HG02798 (cell line): ENCODE measurements around the gene LCE1C.

Experiments
- ATAC-seq: cut with Tn5 transposase; IDR thresholded peaks from one replicate; pipeline ENCODE4 v1.9.1; 2021; ENCODE audit warnings: mild to moderate bottlenecking; ENCODE audit not compliant: unreplicated experiment, poor library complexity

Gene LCE1C

DNA sequence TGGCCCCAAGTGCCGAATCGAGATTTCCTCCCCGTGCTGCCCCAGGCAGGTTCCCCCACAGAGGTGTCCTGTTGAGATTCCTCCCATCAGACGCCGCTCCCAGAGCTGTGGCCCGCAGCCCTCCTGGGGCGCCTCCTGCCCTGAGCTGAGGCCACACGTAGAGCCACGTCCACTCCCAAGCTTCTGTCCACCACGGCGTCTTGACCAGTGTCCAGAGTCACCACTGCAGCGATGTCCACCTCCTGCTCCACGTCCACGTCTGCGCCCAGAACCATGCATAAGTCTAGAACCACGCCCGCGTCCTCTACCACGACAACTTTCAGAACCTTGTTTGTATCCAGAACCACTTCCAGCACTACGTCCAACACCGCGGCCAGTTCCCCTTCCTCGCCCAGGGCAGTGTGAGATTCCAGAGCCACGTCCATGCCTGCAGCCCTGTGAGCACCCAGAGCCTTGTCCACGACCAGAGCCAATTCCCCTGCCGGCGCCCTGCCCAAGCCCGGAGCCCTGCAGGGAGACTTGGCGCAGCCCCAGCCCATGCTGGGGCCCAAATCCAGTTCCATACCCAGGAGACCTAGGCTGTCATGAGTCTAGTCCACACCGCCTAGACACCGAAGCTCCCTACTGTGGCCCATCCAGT is 45.8 kb downstream of the LCE1C start:
- ATAC-seq = no peak

DNA sequence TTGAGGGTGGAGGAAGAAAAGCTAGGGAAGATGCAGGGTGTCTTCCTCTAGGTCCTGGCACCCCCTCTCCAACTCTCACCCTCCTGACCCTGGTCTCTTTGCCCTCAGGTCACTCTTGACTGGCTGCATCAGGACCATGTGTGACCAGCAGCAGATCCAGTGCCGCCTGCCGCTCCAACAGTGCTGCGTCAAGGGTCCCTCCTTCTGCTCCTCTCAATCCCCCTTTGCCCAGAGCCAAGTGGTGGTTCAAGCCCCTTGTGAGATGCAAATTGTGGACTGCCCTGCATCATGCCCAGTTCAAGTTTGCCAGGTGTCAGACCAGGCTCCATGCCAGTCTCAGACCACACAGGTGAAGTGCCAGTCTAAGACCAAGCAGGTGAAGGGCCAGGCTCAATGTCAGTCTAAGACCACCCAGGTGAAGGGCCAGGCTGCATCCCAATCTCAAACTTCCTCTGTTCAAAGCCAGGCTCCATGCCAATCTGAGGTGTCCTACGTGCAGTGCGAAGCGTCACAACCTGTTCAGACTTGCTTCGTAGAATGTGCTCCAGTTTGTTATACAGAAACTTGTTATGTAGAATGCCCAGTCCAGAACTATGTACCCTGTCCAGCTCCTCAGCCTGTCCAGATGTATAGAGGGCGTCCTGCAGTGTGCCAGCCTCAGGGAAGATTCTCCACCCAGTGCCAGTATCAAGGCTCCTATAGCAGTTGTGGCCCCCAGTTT is 46.8 kb downstream of the LCE1C start:
- no peak for ATAC-seq

DNA sequence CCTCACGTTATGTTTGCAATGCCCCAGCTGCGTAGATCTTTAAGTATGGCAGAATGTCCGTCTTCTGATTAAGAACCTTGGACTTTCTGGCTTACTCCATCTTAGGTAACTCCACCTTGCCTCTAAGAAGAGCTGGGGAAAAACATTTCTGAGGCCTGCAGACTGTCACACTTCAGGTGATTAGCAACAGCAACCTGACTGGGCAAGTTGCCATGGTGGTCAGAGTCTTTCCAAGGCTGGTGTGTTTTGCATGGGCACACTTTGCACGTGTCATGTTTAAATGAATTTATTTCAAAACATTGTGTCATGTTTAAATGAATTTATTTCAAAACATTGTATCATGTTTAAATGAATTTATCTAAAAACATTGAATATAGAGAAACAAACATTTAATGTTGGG is 47.8 kb downstream of the LCE1C start:
- no peak for ATAC-seq

DNA sequence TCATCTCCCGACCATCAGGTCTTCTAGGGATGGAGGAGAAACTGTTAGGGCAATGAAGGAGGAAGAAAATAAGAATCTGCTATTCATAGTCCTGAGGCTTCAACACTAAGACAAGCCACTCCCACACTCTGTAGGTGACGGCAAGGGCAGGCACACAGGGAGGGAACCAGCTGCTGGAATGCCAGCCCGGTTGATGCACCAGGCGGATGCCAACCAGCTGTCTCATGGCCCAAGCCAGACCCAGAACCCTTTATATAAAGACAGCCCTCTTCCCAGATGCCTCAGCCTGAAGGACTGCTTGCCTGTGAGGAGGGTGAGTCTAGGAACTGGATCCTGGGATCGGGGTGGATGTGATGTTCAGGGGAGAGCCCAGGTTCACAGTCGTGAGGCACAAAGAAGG is 48.7 kb downstream of the LCE1C start, which contains the start of gene KPRP:
Gene KPRP, plus strand, starts transcription at position 279 of the 400 bp plus-strand sequence. CDS start 1,564 bp downstream, outside the sequence.
- no peak for ATAC-seq

- no peak for ATAC-seq
Observed at GRCh38 chr1:152756872-152757271, 49.6 kb downstream of the LCE1C start.
